GM21825 (cell line): Measurements from ENCODE around the gene SMAD7.
A peak's percentile ranks its signal among the peaks of the same experiment; 100 is the strongest.

Experiments
- ATAC-seq: cut with Tn5 transposase; IDR thresholded peaks from one replicate; pipeline ENCODE4 v1.9.1; 2021; ENCODE audit warnings: mild to moderate bottlenecking, moderate library complexity; ENCODE audit not compliant: unreplicated experiment

Gene SMAD7

DNA sequence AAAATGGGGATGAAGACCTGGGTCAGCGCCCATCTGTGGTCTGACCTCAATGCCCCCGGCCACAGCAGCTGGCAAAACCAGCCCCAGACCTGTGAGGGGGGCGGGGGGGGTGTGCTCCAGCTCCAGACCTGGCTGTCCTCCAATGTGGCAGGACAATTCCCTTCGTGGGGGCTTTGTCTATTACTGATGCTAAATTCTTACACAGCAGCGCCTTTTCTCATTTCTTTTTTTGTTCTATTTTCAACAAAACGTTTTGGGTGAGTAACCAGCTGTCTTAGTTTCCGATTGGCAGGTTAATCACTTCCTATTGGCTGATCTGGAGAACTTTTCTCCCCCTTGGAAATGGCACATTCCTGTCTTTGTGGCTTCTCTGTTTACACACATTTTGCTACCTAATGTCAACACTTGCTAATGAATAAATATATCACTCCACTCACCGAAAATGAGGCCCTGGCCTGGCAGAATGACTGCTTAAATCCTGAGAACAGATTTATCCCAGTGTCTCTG, 4.4 kb downstream of the SMAD7 start:
- ATAC-seq = no peak

DNA sequence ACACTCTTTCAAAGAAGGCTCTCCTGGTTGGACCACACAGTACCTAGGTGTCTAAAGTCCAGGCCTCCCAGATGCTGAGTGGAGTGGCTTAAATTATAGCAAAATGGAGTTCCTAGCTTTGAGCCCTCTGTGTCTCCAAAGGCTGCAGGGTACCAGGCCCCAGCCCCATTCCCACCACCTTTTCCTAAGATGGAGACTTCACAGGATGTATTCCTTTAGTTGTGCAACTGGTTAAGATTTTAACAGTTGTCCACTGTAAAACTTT, 4.9 kb downstream of the SMAD7 start:
- no peak for ATAC-seq

DNA sequence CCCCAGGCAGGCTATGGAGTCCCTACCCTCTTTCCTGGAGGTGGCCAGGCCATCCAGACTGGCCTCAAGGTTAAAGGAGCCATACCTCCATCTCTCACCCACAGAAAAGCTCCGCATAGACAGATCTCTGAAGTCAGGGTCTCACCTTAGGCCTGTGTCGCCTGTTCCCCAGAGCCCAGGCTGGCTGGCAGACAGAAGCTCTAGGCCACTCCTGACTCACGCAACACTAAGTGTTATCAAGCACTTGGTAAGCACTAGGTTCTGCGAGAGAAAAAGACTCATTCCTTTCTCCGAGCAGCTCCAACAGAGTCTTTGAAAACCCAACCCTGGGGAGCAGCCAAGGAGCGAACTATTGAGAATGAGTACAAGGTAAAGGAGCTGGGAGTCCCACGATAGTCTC, 6.1 kb downstream of the SMAD7 start:
- ATAC-seq = no peak

DNA sequence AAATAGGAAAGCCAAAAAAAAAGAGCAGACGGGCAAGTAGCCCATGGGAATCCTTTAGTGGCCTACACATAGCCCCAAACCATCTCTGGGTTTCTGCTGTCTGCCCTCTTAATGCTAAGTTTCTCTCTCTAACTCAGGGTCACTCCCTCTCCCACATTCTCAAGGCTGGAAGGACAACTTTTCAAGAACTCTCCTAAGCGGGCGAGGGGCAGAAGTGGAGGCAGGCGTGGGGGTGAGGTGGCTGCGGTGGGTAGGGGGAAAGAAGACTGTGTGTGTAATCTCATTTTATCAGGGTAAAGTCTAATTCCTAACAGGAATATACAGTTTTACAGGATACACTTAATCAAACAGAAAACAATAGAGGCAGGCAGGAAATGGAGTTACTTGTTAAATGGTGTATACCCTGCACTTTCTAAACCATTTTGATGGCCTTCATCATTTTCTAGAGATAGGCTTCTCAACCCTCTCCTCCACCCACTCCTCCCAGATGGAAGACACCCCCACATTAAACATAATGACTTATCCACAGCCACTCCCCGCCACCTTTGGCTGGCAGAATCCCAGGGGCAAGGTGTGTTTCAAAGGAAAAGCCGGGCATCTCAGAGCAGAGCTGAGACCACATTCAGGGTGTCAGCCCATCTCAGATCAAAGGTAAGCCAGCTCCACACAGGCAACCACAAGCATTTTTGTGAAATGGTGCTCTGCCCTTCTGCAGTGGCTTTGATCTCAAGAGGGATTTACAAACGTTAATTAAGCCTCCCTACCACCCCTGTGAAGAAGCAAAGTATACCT, 6.8 kb downstream of the SMAD7 start:
- ATAC-seq = no peak

DNA sequence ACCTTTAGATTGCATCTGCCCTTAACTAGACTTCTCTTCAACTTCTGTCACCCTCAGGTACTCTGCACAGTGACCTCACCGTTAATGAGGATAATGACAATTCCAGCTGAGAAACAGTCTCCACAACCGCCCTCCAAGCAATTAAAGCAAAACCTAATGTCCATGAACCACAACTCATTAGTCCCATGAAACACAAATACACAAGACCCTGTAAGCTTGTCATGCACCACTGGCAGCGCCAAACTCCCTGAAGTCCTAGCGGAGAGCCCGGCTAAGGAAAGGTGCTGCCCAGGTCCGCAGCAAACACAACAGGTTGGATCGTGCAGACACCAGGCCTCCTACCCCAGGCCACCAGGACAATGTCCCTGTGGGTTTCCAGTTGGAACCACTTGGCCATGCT, 7.4 kb downstream of the SMAD7 start:
- ATAC-seq = no peak

DNA sequence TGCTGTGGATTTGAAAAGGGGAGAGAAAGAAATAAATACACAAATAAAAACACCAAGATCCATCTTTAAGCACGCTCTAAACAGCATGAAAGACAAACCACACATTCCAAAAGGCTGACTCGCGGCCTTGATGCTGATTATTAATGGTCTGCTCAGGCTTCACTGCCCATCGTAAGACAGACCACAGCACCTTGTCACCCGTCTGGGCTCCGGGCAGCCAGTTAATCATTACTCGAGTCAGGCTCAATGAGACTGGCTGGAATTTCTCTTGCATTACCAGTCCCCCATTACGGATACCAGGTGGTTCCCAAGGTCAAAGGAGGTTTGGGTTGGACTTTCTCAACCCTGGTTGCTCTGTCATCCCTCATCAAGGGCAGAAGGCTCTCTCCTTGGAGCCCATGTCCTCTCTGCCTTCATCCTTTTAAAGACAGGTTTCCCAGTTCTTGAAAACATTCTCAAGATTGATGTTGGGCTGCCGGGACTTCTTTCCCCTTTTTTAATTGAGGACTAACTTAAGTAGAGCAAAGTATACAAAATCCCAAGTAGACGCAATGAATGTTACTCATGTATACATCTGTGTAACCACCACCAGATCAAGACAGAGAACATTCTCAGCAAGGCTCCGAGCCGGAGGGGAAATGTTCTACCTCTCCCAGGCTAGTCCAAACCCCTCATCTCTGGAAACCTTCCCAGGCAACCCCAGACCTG, 8.1 kb downstream of the SMAD7 start:
- ATAC-seq = no peak

DNA sequence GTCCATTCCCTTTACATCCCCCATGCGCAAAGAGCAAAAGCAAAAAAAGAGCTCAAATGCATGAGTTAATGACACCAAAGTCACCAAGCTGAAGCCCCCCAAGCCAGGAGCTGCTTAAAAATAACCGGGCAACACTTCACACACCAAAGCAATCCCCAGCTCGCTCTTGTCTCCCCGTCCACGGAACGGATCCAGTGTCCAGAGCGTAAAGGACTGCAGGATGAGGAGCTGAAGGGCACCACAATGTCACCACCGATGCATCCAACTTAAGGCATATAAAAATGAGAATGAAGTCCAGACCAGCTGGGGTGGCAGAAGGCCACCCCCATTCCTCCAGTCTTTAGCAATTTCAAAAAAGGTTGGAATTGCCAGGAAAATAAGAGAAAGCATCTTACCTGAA, 8.7 kb downstream of the SMAD7 start:
- ATAC-seq = no peak

DNA sequence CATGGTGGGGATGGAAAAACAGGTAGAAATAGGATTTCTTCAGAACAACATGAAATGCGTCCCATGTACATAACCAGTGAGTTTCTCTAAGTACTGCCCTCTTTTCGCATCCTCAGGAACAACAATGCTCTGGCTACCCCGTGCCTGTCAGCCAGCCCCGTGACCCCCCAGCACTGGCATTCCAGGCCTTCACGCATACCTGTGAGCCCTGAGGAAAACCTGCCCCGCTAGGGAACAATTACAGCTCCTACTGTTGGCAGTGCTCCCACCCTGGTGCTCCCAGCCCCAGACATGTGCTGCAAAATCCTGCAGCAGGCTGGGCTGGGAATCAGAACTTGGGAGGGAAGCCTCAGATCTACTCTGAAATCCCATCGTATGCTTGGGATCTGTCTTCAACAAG, 9.1 kb downstream of the SMAD7 start:
- no peak for ATAC-seq

DNA sequence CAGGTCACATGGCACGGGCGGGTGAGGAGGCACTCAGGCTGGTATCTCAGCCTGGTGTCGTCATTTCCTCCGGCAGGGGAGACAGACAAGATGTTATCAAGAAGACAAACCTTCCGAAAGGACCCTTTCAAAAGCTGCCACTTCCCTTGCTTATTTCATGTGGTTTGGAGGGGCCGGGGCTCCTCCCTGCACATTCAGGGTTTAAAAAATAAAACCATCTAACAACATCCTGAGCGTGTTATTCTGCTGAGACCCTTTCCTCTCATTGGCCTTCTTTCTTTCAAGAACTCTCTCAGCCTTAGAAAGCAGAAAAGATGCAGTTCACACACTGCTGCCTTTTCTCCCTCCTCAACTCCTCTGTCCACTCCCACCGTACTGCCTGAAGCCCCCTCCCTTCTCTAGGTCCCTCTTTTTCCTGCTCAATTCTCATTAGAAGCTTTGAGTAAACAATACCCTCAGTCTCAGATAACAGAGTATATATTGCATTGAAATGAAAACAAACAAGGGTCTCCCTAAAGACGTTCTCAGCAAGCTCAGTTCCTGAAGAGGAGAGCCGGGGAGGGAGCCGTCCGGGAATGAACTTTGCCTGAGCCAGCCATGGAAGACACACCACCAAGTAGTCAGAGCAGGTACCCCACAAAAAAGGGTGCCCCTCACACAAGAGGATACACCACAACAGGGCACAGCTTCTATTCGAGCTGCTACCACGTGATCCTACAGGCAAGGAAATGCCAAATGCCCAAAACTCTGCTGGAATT, 9.7 kb downstream of the SMAD7 start:
- peak; percentile 60 for ATAC-seq

DNA sequence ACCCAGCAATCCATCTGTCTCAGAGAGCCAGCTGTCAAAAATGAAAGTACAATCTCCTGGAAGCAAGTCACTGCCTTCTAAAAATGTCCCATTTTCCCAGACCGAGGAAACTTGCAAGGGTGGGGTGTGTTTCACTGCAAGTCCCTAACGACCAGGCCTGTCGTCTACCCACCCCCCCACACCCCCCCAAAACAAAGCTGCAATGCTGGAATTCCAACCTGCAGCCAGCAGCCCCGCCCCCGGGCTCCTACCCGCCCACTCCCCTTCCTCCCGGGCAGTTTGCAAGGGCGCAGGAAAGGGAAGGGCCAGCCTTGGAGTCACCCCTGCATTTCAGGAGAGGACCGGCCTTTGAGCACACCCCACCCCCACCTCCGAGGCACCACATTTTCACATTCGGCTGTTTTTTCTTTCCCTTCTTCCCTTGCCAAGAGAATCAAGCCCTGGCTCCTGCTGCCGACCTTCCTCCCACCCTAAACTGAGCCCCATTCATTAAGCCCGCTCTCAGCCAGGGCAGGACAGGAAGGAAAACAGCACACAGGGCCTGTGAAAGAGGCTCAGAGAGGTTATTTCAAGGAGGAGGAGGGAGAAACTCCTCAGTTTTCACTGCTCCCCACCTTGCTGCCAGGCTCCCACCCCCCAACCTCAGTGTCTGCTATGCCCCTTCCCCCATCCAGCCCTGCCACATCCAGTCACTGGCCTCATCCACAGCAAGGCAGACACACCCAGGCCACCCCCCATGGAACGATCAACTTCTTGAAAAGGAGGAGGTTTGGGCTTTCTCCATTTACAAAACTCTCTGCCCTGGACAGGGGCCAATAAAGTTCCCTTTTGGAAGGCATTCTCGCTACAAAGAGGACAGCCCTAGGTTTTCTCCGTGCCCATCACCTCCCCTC, 11.3 kb downstream of the SMAD7 start:
- ATAC-seq = no peak

DNA sequence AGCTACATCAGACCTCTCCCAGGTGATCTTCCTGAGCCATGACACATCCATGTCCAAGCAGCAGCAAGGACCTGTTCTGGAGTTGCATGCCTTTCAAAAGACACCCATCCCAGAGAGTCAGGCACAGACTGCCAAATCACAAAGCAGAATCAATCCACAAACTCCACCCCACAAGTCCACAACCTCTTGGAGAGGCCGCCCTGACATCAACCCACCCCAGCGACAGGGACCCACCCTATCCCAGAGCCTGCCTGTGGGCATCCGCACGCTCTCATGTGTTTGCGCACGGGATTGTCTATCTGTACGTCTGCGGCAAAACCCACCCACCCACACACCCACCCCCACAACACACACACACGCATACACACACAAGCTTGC, 11.9 kb downstream of the SMAD7 start:
- no peak for ATAC-seq

DNA sequence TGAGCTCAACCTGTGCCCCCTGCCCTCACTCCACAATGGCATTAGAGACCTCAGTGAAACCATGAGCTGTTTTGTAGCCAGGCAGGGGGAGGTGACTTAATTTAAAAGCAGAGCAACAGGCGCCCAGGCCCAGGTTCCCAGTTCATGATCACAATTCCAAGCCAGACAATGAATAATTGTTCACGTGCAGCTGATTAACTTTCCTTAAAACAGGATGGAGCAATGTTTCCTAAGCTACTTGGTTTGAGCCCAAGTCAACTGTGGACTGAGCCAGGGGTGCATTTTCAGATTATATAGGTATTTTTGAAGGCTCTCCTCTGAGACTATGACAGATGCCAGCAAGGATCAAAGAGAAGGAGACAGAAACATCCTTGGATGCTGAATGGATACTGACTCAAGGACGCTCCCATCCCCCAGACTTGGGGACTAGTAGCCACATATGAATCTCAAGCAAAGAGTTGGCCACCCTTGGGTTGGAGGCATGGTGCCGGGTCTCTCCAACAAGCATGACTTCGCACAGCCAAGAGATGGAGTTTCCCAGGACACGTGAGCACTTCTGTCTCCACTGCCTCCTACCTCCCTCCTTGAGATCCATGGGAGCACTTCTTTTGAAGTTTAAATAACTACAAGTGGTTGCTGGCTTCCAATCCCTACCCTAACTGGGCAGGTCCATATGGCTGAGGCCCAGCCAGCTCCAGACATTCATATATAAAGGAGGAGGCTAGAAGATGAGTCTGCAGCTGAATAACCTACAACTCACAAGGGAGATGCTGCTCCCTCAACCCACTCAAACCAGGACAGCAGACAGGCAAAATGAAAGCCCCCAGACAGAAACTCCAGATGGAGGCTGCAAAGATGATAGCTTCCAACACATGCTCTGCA, 12.7 kb downstream of the SMAD7 start:
- no peak for ATAC-seq

DNA sequence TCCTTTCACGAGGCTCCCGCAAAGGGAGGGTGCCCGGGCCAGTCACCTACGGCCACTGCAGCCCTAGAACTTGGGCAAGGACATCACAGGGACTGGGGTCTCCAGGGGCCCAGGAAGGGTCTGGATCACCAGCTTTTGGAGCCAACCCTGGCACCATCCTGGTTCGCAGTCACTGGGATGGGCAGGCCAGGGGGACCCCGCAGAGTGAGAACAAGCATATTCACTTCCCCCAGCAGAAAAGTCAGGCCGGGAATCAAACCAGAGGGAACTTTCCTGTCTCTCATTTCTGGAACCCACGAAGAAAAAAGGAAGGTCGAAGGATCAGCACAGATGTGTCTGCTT, 15.4 kb downstream of the SMAD7 start:
- no peak for ATAC-seq

DNA sequence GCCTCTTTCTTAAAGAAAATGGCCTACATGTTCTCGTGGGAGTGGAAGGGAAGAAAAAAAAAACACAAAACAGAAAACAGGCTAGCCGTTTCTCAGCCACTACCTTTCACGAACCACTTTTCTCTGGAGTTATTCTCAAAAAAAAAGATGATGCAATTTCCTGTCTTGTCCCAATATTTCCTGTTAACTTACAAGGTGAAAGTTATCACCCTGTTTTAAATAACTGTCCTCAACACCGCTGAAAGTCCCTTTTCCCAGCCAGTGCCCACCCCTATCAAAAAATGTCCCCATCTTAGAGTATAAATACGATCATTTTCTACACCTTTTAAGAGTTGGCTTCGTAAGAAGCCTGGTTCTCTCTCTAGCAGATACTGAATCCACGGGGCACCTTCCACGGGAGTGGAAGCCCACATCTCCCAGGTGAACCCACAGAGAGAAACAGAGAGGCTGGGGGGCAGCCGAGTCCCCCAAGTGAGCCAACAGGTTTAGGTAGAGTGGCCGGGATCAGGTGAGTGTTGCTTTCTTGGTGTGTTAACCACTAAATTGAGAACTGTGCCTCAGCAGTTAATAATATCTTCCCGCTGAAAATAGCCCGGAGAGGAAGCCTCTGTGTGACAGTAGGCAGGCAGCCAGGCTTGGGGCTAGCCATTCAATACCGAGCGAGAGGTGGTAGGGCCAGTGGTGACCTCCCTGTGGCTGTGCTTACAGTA, 15.9 kb downstream of the SMAD7 start:
- peak; percentile 39 for ATAC-seq

DNA sequence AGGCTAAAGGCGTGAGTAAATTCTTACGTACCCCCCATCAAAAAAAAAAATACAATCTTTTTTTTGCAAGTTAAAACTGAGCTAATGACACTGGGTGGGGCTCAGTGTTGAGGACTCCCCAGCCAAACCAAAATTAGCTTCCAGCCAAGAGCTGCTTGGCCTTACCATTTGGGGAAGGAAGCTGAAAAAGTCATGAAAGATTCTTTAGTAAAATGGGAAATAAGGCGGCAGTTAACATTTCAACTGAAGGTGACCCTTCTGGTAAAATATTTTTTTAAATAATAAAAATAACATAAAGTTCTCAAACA, 16.4 kb downstream of the SMAD7 start:
- ATAC-seq = no peak

DNA sequence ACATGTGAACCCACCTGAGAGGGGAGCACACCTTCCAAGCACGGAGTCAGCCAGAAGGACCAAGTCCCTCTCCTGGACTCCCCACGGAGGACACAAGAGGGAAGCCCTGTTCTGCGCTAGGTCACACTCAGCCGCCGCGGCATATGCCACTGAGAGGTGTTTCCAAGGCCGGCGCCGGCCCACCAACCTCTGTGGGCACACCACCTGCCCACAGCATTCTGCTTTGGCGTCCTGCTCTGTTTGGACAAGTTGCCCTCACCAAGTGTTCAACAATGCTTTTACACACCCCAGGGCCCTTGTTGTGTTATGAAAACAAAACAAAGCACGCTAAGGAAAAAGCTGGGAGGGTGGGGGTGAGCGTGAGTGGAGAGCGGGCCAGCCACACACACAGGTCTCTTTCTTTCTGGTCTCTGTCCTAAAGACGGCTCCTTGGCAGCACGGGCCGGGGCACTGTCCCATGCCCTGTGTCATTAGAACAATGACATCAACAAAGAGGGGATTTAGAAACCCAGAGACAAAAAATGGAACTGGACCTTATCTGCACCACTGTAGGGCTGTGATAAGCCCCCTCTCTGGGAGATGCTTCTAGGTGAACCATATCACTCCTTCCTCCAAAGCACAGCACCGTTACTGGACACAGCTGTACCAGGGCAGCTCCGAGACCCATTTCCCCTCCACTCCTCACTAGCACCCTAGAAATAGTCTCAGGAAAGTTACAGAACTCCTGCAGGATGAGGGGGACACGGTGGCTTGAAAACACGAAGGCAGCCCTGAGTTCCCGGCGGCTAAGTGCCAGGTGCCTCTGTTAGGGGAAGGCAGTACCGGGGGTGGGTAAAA, 17.0 kb downstream of the SMAD7 start:
- no peak for ATAC-seq

DNA sequence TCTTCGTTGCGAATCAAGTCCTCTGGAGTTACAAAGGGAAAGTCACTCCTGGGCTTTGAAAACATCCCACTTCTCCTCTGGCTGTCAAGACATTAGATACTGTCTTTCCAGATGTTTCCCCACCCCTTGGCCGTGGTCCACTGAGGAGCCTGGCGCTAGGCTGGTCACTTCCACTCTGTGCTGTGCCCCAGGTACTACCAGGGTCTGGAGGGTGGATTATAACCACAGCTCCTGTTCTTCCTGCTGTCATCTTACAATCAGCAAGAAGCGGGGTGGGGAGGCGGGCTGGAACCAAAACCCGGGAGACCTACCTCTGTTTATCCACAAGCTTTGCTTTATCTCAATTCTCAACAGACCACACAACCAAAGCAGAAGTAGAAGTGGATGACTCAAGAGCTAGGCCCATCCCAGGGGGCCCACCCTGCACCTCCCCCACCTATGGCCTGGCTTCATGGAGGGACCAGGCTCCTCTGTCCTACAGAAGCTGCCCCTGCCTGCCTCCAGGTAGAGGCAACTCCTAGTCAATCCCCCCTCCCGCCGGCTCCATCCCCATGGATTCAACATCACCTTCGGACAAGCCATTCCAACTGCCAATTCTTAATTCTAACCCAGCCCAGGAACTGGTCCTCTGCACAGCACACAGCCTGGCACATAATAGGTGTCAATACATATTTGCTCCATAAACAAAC, 17.8 kb downstream of the SMAD7 start:
- no peak for ATAC-seq

DNA sequence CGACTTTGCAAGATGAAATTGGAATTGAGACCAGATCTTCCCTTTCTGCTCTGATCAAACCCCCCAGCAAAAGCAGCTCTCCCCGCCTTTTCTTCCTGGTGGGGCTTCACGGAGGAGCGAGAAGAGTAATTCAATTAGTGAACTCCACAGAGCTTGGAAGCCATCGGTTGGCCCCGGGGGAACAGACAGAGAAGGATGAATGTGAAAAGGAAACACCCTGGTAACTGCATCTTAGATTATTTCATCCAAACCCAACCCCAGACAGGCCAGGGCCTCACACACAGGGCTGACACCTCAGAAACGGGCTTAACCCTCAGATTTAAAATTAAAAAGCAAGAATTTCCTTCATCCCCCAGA, 18.3 kb downstream of the SMAD7 start:
- ATAC-seq = no peak
